Inflammatory macrophage (primary cell): ENCODE results near the gene FAM221A.
"Not testable (repeated sequence)": the region's sequence is repeated elsewhere in the genome, so short reads cannot be mapped to it uniquely, and the experiment has no call there.

Source experiments
- DNase-seq, 2 donors: peaks; one replicate each; pipeline ENCODE4 v3.0.0-alpha.2; 2020 to 2022
- total RNA-seq, 18 experiments: gene quantifications; one replicate each; lab custom pipeline; 2026; ENCODE audit warnings: mixed read lengths in 6 of 18, inconsistent platforms in 2 of 18; lab: John Stamatoyannopoulos, UW

Gene FAM221A, protein sequence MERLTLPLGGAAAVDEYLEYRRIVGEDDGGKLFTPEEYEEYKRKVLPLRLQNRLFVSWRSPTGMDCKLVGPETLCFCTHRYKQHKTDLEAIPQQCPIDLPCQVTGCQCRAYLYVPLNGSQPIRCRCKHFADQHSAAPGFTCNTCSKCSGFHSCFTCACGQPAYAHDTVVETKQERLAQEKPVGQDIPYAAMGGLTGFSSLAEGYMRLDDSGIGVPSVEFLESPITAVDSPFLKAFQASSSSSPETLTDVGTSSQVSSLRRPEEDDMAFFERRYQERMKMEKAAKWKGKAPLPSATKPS
- total RNA-seq = 1.3 to 5.9 (median 4.3) reads per million in 18 experiments

DNA sequence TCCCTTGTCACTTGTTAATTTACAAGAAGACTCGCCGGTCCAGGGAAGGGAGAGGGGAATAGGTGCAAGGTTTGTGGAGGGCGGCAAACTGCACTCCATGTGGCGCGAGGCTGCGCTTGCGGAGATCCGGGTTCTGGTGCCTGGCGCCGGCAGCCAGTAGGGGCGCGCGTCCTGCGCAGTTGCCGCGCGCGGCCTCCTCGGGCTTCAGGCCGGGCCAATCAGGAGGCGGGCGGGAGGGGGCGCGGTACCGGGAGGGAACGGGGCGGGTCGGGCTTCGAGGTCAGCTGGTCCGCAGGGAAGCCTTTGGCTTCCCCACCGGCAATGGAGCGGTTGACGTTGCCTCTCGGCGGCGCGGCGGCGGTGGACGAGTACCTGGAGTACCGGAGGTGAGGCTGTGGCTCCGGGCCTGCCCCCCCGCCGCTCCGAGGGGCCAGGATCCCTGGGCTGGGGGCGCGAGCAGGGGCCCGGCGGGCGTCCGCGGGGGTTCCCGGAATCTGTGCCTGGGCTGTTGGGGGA lies at the start of gene FAM221A:
TSS of gene FAM221A (plus strand) at position 302 of the 516 bp plus-strand sequence. CDS start at position 322, 20 bp downstream.
- DNase-seq = peak; percentile 84 to 90

DNA sequence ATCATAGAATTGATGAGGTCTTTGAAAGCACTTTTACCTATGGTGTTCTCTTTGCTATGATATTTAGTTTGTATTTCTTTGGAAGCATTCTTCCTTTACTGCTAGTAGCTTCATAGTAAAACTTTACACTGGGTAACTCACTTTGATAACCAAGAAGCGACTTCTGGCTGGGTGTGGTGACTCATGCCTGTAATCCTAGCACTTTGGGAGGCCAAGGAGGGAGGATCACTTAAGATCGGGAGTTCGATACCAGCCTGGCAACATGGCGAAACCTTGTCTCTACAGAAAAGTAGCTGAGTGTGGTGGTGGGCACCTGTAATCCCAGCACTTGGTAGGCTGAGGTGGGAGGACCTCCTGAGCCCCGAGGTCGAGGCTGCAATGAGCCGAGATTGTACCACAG lies 46.6 kb upstream of the FAM221A start:
- no peak for DNase-seq

DNA sequence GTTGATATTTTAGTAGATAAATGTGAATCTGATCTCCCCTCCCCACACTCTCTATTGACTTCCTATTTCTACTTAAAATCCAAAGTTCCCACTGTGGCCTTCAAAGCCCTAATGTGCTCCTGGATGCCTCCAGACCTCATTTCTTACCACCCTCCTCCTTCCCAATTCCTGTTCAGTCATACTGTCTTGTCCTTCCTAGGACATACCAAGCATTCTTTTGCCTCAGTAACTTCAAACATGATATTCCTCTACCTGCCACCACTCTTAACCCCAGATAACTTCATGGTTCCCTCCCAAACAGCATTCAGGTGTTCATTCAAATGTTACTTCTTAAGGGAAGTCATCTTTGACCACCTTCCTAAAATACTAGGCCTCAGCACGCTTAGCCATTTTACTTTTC lies 34.2 kb upstream of the FAM221A start:
- no peak for DNase-seq

DNA sequence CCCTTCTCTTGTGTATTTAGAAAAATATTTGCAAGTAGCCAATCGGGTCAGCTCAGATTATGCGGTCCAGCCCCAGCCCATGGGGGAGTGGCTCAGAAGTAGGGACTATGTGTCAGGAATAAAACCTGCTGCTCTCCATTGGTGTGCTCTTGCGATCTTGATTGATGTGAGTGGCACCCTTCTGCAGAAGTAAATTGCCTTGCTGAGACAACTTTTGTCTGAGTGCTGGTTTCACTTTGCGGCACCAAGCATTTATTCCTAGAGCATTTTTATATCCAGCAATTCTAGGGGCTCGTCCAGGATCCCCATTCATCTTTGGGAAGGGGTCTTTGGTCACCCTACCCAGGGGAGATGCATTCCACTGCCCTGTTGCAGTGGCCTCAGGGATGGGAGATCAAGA lies 26.1 kb upstream of the FAM221A start:
- DNase-seq = no peak

DNA sequence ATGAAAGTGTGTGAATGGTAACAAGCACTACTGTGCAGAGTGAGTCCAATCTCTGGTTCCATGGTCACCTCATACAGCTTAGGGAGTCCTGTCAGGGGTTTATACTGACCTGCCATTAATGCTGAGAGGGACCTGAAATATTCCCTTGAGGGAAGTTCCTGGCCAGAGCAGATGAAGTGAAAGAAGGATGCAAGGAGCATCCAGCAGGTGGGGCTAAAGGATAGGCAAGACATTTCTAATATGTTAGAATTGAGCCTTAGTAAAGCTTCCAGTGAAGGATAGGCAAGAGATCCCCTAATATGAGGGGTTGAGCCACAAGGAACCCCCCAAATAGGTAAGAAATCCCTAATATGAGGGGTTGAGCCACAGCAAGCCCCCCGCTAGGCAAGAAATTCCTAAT lies 25.5 kb upstream of the FAM221A start:
- peak in 1 of 2 donors; percentile 3 for DNase-seq

DNA sequence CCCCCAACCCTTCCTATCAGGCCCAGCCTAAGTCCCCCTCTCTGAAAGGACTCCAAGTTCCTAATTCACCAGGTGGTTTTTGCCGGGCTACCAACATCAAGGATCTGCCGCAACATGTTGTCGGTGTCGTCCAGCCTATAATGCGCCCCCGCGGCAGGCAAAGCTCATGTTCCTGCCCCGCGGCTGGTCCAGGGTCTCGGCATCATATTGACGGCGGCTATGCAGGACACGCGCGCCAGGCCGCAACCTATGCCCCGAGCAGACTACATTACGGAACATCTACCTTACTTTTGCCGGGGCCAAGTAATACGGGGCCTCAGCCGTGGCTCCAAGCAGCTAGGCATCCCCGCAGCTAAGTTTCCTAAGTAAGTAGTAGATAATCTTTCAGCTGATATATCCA lies 24.6 kb upstream of the FAM221A start:
- no peak for DNase-seq

DNA sequence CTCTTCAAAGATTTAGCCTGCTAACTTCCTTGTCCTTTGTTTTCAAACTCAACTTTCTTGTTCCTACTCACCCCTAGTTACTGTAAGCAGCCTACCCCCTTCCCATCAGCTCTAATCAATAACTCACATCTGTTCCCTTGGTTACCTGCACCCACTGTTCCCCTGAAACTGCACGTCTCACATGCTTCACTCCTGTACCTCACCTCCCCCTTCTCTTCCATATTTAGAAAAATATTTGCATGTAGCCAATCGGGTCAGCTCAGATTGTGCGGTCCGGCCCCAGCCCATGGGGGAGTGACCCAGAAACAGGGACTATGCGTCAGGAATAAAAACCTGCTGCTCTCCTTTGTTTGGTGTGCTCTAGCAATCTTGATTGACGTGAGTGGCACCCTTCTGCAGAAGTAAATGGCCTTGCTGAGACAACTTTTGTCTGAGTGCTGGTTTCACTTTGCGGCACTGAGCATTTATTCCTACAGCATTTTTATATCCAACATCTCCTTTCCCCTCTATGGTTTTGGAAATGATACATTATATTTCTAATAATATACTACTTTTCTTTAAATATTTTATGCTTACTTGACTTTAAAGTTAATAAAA lies 21.1 kb upstream of the FAM221A start:
- no peak for DNase-seq

DNA sequence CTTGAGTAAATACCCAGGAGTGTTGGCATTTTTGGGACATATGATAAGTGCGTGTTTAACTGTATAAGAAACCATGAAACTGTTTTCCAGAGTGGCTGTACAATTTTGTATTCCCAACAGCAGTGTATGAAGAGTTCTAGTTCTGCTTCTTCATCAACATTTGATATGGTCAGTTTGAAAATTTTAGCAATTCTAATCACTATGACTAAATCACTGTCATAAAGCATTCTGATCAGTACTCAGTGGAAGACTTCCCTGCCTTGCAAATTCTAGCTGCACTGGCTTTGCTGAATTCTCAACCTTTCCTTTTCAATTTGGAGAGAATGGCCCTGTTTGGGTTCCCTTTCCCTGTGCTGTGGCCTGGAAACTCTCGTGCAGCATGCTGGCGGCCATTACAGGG lies 18.6 kb upstream of the FAM221A start:
- DNase-seq = no peak

DNA sequence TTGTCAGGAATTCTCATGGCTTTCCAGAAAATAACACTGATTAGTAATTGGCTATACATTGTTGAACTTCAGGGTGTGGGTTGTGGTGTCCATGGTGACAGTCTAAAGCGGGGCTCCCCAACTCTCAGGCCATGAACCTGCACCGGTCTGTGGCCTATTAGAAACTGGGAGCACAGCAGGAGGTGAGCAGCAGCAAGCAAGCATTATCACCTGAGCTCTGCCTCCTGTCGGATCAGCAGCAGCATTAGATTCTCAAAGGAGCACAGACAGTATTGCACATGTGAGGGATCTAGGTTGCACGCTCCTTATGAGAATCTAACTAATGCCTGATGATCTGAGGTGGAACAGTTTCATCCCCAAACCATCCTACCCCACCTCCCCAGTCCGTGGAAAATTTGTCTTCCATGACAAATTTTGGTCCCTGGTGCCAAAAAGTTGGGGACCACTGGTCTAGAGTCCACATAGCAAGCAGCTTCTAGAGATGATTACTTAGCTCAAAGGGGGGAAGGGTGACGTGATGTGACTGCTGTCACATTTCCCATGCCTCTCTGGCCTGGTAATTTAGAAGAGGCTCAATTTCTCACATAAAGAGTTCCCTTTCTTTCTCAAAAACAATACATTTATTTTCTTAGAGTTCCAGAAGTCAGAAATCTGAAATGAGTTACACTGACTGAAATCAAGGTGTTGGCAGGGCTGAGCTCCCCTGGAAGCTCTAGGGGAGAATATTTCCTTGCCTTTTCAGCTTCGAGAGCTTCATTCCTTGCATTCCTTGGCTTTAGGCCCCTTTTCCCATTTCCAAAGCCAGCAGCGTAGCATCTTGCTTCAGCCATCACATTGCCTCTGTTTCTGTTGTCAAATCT lies 17.6 kb upstream of the FAM221A start:
- no peak for DNase-seq

DNA sequence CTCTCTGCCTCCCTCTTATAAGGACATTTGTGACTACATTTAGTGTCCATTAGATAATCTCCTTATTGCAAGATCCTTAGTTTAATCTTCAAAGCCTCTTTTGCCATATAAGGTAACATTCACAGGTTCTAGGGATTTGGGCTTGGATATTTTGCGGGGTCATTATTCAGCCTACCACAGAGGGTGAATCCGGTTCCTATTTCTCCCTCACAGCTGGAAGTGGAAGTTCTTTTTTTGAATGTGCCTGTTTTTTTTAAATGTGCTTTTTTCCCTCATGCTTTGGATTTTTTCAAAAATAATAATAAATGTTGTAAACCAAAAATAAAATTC lies 17.1 kb upstream of the FAM221A start:
- DNase-seq = no peak

DNA sequence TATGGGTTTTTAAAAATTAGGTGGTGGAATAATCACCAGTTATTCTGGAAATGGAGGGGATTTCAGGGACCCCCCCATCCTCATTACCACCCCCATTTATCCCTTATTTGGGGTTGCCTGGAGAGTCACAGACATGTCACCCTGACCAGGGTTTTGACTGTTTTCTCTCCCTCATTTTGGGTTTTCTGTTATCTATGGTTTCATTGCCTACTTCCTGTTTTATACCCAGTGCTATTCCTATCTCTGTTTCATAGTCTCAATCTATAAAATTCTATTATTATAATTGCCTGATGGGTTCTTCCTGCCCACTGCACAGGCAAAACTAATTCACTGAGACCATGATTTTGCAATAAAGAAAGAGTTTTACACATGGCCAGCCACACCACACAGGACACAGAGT lies 15.9 kb upstream of the FAM221A start:
- DNase-seq = no peak

DNA sequence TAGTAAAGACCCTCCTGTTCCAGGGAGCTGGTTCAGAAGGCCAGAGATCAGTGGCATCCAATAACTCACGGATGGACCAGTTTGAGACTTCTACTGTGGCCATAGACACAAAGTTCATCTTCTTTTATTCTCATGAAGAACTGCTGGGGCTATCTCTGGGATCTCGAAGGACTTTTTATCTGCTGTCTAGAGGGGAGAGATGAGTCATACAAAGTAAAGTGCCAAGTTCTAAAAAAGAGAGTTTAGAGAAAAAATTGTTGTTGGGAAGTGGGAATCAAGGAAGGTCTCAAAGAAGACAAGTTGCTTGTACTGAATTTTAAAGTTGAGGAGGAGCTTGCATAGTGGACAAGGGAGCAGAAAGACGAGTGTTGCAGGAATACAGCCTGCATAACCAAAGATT lies 8.0 kb upstream of the FAM221A start:
- no peak for DNase-seq

DNA sequence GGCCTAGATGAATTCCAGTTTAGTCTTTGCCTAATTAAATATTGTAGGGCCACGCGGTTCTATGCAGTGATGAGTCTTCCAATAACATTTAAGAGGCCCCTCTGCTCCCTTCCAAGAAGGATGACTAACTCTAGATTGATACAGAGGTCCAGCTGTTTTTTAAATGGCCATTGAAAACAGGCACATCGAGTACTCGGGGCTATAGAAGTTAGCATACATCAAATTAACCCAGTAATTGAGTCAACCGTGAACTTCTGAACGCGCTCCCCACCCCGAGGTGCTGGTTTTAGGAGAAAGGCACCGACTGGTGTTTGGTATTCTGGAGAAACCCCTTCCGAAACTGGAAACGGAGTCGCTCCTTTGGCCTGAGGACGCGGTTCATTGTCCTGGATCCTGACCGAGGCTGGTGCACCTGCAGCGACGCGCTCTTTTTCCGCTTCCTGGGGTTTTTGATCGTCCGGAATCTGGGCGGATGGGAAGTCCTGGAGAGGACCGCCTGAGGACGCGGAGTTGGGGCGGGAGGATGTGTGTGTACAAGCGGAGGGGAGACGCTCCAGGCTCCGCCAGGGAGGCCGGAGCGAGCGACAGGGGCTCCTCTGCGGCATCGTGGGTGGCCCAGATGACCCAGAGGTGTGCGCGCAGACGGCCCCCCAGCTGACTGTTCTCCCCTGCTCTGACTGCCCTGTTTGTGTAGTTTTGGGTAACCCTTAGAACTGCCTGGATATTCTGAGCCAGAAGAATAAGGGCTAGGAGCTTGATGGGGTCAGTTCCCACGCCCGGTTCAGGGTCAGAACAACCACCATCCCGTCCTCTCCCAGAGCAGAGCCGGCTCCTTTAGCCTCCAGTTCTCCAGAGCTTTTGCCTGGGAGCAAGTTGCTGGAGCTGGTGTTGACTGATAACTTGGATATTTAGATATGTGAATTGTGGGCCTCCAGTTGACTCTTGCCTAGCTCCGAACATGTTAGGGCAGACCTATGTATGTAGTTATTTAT lies 711 bp downstream of the FAM221A start:
- peak; percentile 31 to 51 for DNase-seq

DNA sequence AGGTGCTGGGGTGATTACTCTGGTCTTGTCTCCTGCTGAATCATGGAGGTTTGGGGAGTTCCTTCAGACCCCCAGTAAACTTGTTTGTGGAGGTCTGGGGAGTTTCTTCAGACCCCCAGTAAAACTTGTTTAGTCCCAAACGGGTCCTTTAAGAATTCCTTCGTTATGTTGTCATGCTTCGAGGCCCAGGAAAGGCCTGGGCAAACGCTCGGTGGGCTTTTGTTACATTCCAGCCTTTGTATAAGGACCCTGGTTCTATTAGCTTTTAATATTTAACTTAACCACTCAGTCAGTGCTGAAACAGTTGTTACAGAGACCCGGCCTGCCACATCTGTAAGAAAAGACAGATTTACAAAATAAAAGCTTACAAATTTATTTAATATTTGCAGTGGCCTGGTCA lies 4.0 kb downstream of the FAM221A start:
- DNase-seq = not testable (repeated sequence)

DNA sequence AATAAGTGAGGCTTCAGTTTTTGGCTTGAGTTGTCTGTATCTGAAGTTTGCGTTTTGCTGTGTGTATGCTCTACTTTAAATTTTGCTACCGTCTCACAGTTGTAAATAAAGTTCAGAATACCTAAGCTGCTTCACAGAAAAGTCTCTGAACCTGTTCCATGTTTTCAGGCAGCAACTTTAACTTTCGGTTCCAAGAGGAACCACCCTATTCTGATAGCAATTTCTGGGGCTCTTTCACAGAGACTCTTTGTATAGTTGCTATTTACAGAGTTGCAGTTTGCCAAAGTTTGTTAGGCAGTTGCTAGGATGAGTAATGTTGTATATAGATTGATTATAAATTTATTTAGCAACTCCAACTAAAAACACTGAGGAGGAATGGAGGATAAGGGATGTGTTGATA lies 5.7 kb downstream of the FAM221A start:
- DNase-seq = no peak

DNA sequence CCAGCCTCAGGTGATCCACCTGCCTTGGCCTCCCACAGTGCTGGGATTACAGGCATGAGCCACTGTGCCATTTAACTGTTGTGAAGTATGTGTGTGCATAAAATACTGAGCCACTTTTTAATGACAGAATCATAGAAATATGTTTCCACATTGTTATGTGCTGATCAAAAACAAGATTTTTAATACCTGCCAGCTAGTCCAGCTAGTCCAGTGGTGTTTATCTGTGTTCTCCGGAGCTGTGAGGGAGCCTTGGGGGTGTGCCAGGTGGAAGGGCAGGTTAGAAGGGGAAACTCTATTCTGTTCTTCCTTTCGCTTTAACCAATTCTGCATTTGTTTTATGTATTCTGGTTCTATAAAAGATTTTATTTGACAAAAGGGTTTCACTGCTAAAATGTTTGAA lies 7.0 kb downstream of the FAM221A start:
- no peak for DNase-seq

DNA sequence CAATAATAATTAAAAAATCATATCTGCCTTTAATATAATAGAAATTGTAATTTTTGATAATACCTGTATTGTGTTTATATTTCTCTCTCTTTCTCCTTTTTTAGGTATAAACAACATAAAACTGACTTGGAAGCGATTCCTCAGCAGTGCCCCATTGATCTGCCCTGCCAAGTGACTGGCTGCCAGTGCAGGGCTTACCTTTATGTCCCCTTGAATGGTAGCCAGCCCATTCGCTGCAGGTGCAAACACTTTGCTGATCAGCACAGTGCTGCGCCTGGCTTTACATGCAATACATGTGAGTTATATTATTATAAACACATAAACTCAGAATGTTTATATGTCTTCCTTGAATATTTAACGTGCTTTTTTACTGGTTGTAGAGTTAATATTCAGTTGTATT lies 9.2 kb downstream of the FAM221A start:
- DNase-seq = no peak

DNA sequence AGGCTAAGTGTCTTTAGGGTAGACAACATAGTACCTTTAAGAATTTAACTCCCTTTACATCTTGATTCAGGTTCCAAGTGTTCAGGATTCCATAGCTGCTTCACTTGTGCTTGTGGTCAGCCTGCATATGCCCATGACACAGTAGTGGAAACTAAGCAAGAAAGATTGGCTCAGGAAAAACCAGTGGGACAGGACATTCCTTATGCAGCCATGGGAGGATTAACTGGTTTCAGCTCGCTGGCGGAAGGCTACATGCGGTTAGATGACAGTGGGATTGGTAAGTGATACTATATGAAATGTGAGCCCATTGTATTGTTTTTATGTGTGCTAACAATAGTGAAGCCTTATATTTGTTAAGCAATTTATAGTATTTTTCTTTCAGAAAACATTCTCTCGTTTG lies 11.3 kb downstream of the FAM221A start:
- DNase-seq = no peak

DNA sequence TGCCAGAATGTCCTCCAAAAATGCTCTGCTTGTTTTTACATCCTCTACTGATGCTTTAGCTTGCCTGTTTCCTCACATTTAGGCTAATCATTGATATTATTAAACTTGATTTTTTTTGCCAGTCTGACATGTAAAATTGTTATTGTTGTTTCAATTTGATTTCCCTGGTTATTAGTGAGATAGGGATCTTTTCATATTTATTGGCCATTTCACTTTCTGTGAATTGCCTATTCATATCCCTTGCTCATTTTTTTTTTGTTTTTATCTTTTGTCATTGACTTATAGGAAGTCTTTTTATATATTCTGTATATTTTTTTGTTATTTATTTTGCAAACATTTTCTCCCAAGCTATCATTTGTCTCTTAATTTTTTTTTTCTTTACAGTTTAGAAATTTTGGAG lies 13.2 kb downstream of the FAM221A start:
- no peak for DNase-seq

DNA sequence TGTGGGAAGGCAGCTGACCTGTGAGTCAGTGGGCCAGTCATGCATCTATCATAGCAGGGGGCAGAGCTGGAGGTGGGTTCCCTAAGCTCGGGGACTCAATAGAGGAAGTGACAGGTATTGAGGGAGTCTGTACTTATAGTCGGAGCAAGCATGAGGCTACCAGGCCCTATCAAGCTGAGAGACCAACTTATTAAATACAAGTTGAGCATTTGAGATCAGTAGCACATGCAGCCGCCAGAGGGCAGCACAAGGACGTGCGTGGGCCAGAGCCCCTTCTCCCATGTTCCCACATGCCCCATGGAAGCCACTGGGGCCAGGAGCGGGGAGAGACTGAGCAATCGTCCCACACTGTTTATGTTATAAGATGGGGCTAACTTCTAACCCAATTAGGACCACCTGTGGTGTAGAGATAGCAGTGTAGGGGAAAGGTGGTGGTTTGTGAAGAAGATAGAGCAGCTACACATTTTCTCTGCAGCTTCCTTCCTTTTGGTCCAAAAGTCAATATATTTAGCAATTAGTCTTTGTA lies 17.0 kb downstream of the FAM221A start:
- peak; percentile 50 to 54 for DNase-seq

DNA sequence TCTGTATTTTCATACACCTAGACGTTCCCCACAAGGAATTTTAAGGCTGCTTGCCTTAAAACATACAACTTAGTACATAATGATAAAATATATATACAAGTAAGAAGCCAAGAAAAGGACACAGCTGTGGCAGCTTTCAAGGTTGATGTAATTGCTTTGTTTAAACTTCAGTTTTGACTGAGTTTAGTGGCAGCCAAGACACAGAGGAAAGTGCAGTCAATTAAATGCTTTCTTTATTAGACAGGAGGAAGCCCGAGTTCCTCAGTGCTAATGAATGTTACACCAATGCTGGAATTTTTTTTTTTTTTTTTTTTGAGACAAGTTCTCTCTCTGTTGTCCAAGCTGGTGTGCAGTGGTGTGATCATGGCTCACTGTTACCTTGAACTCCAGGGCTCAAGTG lies 18.8 kb downstream of the FAM221A start:
- no peak for DNase-seq

DNA sequence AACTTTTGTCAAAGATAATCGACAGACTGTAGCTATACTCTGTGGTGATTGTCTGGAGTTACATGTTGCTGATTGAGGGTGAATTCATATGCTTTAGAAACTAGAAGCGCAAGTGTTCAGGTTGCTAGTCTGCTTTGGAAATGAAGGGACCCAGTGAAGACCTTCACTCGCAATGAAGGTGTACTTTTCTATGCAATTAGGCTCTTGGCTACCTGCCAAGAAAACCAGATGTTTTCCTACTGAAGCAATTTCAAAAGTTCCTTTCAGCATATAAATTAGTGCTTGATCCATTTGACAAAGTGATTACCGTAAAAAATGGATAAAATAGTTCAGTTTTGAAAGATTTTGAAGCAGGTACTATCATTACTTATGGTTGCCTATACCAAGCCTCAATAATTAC lies 20.0 kb downstream of the FAM221A start:
- no peak for DNase-seq
